H1 (cell line): Measurements from ENCODE around the gene RAP2C. TPM values are rescaled to one million over a fixed set of nuclear protein-coding genes. Genes with fewer than 3 reads are reported as not detected.

Experiments used
- CTCF ChIA-PET: fragments of 300-600 bp; sonication (Branson Sonifier 250); formaldehyde crosslinking; loops from one replicate; lab custom pipeline; 2021; ENCODE audit not compliant: partially characterized antibody; lab: Charles Lee
- POLR2A ChIA-PET: fragments of 300-600 bp; sonication (Branson Sonifier 250); formaldehyde crosslinking; loops from one replicate; lab custom pipeline; 2021; ENCODE audit warnings: inconsistent platforms; ENCODE audit not compliant: partially characterized antibody; lab: Charles Lee
- DNase-seq, 2 experiments: peaks; one replicate each; pipeline versions ENCODE4 v3.0.0 to v3.0.0-alpha.2; 2010 to 2022; ENCODE audit warnings: low spot score in 2 of 2, low read depth in 1 of 2, mixed read lengths in 1 of 2
- FAIRE-seq: peaks from 2 replicates; lab custom pipeline; 2011; peaks lifted over from hg19 to GRCh38; lab: Jason Lieb, UNC
- H2AFZ ChIP-seq: 2 replicates; pipeline ENCODE4 v1.8.1; 2012; ENCODE audit warnings: low read length, inconsistent platforms
- H2AK5ac ChIP-seq: 2 replicates; pipeline ENCODE4 v1.6.1; 2013; ENCODE audit warnings: low read depth, low read length
- H2BK120ac ChIP-seq: replicated peaks from 2 replicates; pipeline ENCODE3; 2013; ENCODE audit warnings: low read depth, low read length, inconsistent platforms
- H2BK12ac ChIP-seq: 2 replicates; pipeline ENCODE4 v1.6.1; 2013; ENCODE audit warnings: low read depth, low read length
- H2BK15ac ChIP-seq: 2 replicates; pipeline ENCODE4 v1.6.1; 2013; ENCODE audit warnings: low read length
- H2BK20ac ChIP-seq: 2 replicates; pipeline ENCODE4 v1.6.1; 2013; ENCODE audit warnings: low read length
- H2BK5ac ChIP-seq: 2 replicates; pipeline ENCODE4 v1.6.1; 2013; ENCODE audit warnings: low read depth, low read length
- H3K14ac ChIP-seq: 2 replicates; pipeline ENCODE4 v1.6.1; 2013; ENCODE audit warnings: inconsistent platforms; ENCODE audit not compliant: insufficient read length
- H3K18ac ChIP-seq: 2 replicates; pipeline ENCODE4 v1.6.1; 2013; ENCODE audit warnings: low read length; ENCODE audit errors: extremely low read depth
- H3K23ac ChIP-seq: 2 replicates; pipeline ENCODE4 v1.6.1; 2013; ENCODE audit warnings: inconsistent platforms; ENCODE audit not compliant: insufficient read length
- H3K23me2 ChIP-seq: 2 replicates; pipeline ENCODE4 v1.6.1; 2013; ENCODE audit warnings: low read depth, low read length
- H3K27ac ChIP-seq: 2 replicates; pipeline ENCODE4 v1.6.1; 2011; ENCODE audit warnings: low read depth, low read length, inconsistent platforms
- H3K27me3 ChIP-seq, 4 experiments: replicated peaks in 1 of 4; 1 replicate in 1 of 4; 2 replicates in 3 of 4; pipeline versions ENCODE4 v1.6.1 to v1.8.1; 2011 to 2013; ENCODE audit warnings: low read length in 3 of 4, mild to moderate bottlenecking in 3 of 4, inconsistent platforms in 2 of 4, mixed read lengths in 2 of 4, moderate library complexity in 1 of 4; ENCODE audit not compliant: control insufficient read depth in 3 of 4, insufficient read depth in 3 of 4; ENCODE audit errors: extremely low read depth in 1 of 4
- H3K36me3 ChIP-seq, 4 experiments: 2 replicates each; pipeline versions ENCODE4 v1.6.1 to v1.8.1; 2011 to 2013; ENCODE audit warnings: mild to moderate bottlenecking in 4 of 4, low read length in 3 of 4, moderate library complexity in 2 of 4, control low read depth in 1 of 4, inconsistent platforms in 1 of 4; ENCODE audit not compliant: insufficient read depth in 4 of 4, control insufficient read depth in 2 of 4
- H3K4ac ChIP-seq: replicated peaks from 2 replicates; pipeline ENCODE3; 2013; ENCODE audit warnings: low read length, low read depth, mixed read lengths, inconsistent platforms; ENCODE audit not compliant: insufficient read length
- H3K4me1 ChIP-seq, 4 experiments: replicated peaks in 1 of 4; 1 replicate in 1 of 4; 2 replicates in 3 of 4; pipeline versions ENCODE4 v1.6.1 to v1.8.1; 2011 to 2013; ENCODE audit warnings: low read length in 3 of 4, inconsistent platforms in 2 of 4, mixed read lengths in 1 of 4; ENCODE audit not compliant: insufficient read depth in 4 of 4, control insufficient read depth in 3 of 4
- H3K4me2 ChIP-seq, 2 experiments: 2 replicates each; pipeline versions ENCODE4 v1.6.1 to v1.8.1; 2011 to 2013; ENCODE audit warnings: low read depth in 2 of 2, low read length in 2 of 2, control low read depth in 1 of 2, inconsistent platforms in 1 of 2, mild to moderate bottlenecking in 1 of 2; ENCODE audit not compliant: insufficient read depth in 1 of 2
- H3K4me3 ChIP-seq, 4 experiments: fragments of 200-600, 300-600 bp in 1 of 4; sonication (generic), shearing (Covaris generic), sonication (Bioruptor Twin) in 1 of 4; 2 replicates each; pipeline versions ENCODE4 v1.5.1 to v1.8.1; 2011 to 2016; ENCODE audit warnings: low read length in 4 of 4, low read depth in 3 of 4, control low read depth in 2 of 4, inconsistent platforms in 2 of 4, mild to moderate bottlenecking in 2 of 4, mixed read lengths in 1 of 4, moderate library complexity in 1 of 4; ENCODE audit not compliant: insufficient read depth in 2 of 4; ENCODE audit errors: extremely low read depth in 1 of 4
- H3K56ac ChIP-seq: replicated peaks from 2 replicates; pipeline ENCODE3; 2013; ENCODE audit warnings: low read depth, mild to moderate bottlenecking, mixed read lengths, low read length, inconsistent platforms; ENCODE audit not compliant: insufficient read length
- H3K79me1 ChIP-seq: 2 replicates; pipeline ENCODE4 v1.6.1; 2013; ENCODE audit warnings: low read depth, low read length, control low read depth
- H3K79me2 ChIP-seq, 2 experiments: 2 replicates each; pipeline versions ENCODE4 v1.6.1 to v1.8.1; 2012 to 2013; ENCODE audit warnings: low read length in 2 of 2, mild to moderate bottlenecking in 2 of 2, inconsistent platforms in 1 of 2; ENCODE audit not compliant: insufficient read depth in 2 of 2, control insufficient read depth in 1 of 2
- H3K9ac ChIP-seq, 4 experiments: replicated peaks in 1 of 4; 1 replicate in 1 of 4; 2 replicates in 3 of 4; pipeline versions ENCODE4 v1.6.1 to v1.8.1; 2011 to 2013; ENCODE audit warnings: low read depth in 3 of 4, low read length in 3 of 4, control low read depth in 2 of 4, mild to moderate bottlenecking in 2 of 4, moderate library complexity in 2 of 4, inconsistent platforms in 1 of 4; ENCODE audit errors: extremely low read depth in 1 of 4
- H3K9me3 ChIP-seq, 2 experiments: 2 replicates each; pipeline versions ENCODE4 v1.6.1 to v1.8.1; 2012 to 2013; ENCODE audit warnings: mild to moderate bottlenecking in 2 of 2, moderate library complexity in 2 of 2, control low read depth in 1 of 2, inconsistent platforms in 1 of 2, low read depth in 1 of 2, low read length in 1 of 2, mixed read lengths in 1 of 2; ENCODE audit not compliant: insufficient read depth in 2 of 2
- H4K20me1 ChIP-seq, 2 experiments: replicated peaks in 1 of 2; 2 replicates each; pipeline versions ENCODE3 to v1.8.1; 2011 to 2013; ENCODE audit warnings: inconsistent platforms in 2 of 2, low read length in 2 of 2, mild to moderate bottlenecking in 1 of 2; ENCODE audit not compliant: insufficient read depth in 2 of 2, control insufficient read depth in 1 of 2
- H4K5ac ChIP-seq: 2 replicates; pipeline ENCODE4 v1.6.1; 2013; ENCODE audit warnings: low read length, low read depth, mixed read lengths, inconsistent platforms; ENCODE audit not compliant: insufficient read length
- H4K8ac ChIP-seq: 2 replicates; pipeline ENCODE4 v1.8.0; 2013; ENCODE audit warnings: mild to moderate bottlenecking, moderate library complexity, low read length, inconsistent platforms; ENCODE audit not compliant: insufficient read depth; ENCODE audit errors: extremely low read depth
- H4K91ac ChIP-seq: replicated peaks from 2 replicates; pipeline ENCODE3; 2013; ENCODE audit warnings: low read length, mixed read lengths, inconsistent platforms; ENCODE audit not compliant: insufficient read length
- CBX8 ChIP-seq: fragments of 300-800, 300-1000 bp; sonication (generic); IDR thresholded peaks from 2 replicates; pipeline ENCODE4 v1.7.1; 2016; ENCODE audit warnings: low read depth, low read length, borderline replicate concordance
- CTBP2 ChIP-seq: IDR thresholded peaks from 2 replicates; pipeline ENCODE4 v1.7.0; 2011; ENCODE audit warnings: borderline replicate concordance, mild to moderate bottlenecking, moderate library complexity, mixed read lengths, low read length; ENCODE audit not compliant: insufficient read depth, insufficient read length
- GABPA ChIP-seq: IDR thresholded peaks from 2 replicates; pipeline ENCODE4 v1.6.1; 2011; ENCODE audit warnings: mild to moderate bottlenecking, low read length, moderate library complexity, borderline replicate concordance; ENCODE audit not compliant: insufficient read depth
- KDM1A ChIP-seq: fragments of 200-600, 300-600 bp; sonication (generic); IDR thresholded peaks from 2 replicates; pipeline ENCODE4 v1.7.1; 2016; ENCODE audit warnings: mild to moderate bottlenecking, low read length, borderline replicate concordance
- NRF1 ChIP-seq: IDR thresholded peaks from 2 replicates; pipeline ENCODE4 v1.6.1; 2011; ENCODE audit warnings: mild to moderate bottlenecking, low read depth, low read length, improper control_type of control experiment
- PHF8 ChIP-seq: fragments of 200-600 bp; sonication (generic); conservative IDR thresholded peaks from 2 replicates; pipeline ENCODE4 v1.7.1; 2012; ENCODE audit warnings: low read depth, mild to moderate bottlenecking, inconsistent platforms, low read length, moderate library complexity
- RNF2 ChIP-seq: fragments of 200-900, 300-1000 bp; sonication (generic); IDR thresholded peaks from 2 replicates; pipeline ENCODE4 v1.7.1; 2016; ENCODE audit warnings: borderline replicate concordance, low read depth, mild to moderate bottlenecking, antibody characterized with exemption, low read length; ENCODE audit not compliant: poor library complexity, severe bottlenecking; ENCODE audit errors: missing control alignments
- SP2 ChIP-seq: IDR thresholded peaks from 2 replicates; pipeline ENCODE4 v1.6.1; 2012; ENCODE audit warnings: mild to moderate bottlenecking, low read length, inconsistent platforms
- SP4 ChIP-seq: IDR thresholded peaks from 2 replicates; pipeline ENCODE4 v1.6.1; 2012; ENCODE audit warnings: low read length, inconsistent platforms
- TAF1 ChIP-seq: IDR thresholded peaks from 2 replicates; pipeline ENCODE4 v1.6.1; 2011; ENCODE audit warnings: mild to moderate bottlenecking, low read depth, low read length
- TCF12 ChIP-seq: IDR thresholded peaks from 2 replicates; pipeline ENCODE4 v1.6.1; 2011; ENCODE audit warnings: low read depth, mild to moderate bottlenecking, low read length
- WGBS, 2 experiments: shearing (Covaris generic) in 1 of 2; methylation state at CpG; one replicate each; pipeline versions ENCODE4 v1.1.6 to v1.1.7; 2013 to 2015; ENCODE audit warnings: low lambda C conversion rate in 2 of 2, mixed read lengths in 2 of 2, inconsistent platforms in 1 of 2, low coverage in 1 of 2, missing lambda C conversion rate in 1 of 2; ENCODE audit not compliant: insufficient replicate concordance in 2 of 2, insufficient coverage in 1 of 2, insufficient read length in 1 of 2; ENCODE audit errors: extremely low coverage in 1 of 2, missing lambda C conversion rate in 1 of 2; 5-methylcytosine and 5-hydroxymethylcytosine counted together
- polyA plus RNA-seq, 7 experiments: library from polyadenylated mRNA; depleted of rRNA in 3 of 7; stranded (reverse) in 5 of 7; unstranded in 2 of 7; fragments of >200 nt in 5 of 7; fragments of 200-250 nt in 2 of 7; gene quantifications; 1 replicate in 5 of 7; 2 replicates in 1 of 7; 4 replicates in 1 of 7; pipeline versions ENCODE4 v1.2.1 to v1.2.3, GENCODE V29; 2011 to 2013; ENCODE audit warnings: missing spikeins in 2 of 7, mixed read lengths in 2 of 7
- total RNA-seq: library from RNA; stranded (reverse); fragmentation: NEBNext Ultra II Directional; extraction: Animal tissue kit (Norgen Biotek cat#: 25700); gene quantifications from 2 replicates; pipeline ENCODE4 v1.2.1, GENCODE V29; 2021

RAP2C gene
- total and polyA plus RNA-seq, 2 of the 8 experiments (the other 6 are each of a cell fraction or from before 2014, with no cell fraction given), result 4.7 to 20.5 TPM

DNA sequence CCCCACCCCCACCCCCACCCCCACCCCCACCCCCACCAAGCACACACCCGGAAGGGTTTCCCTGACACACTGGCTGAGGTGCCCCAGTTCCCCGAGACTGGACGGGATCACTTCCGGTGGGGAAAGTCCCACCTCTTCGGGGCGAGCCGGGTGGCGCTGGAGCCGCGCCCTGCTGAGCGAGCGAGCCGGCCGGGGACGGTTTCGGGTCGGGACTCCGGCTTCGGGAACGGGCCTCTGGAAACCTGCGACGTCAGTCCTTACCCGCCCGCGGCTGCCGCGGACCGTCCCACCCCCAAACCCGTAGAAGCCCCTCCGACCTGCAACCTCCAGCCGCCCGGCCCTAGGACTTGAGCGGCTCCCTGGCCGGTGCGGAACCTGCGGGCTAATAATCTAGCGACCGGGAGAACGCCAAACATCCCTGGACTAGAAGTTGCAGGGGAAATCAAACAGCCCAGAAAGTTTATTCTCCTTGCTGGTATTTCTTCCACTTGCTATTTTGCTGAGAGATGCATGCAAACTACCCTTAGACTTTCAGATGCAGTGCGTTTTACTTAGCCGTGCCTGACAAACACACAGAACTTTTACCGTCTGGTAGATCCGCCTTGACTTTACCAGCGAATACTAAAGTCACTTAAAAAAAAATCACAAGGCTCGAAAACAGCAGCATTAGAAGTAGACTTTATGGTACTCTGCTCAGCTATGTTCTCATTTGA is 991 bp downstream of the RAP2C start:
- peaks cover 2 to 13% (median 2%) of the 10 kb centered on the region in 4 experiments; a peak in 5 of 8 replicates for H3K36me3 ChIP-seq
- no peak overlapping the region for H2BK120ac ChIP-seq
- 5% methylated on average over 15 of the region's 45 CpGs; no CpG with 5 or more reads in 1 of the 2 experiments for WGBS, 2 experiments
- H3K23ac ChIP-seq, result no peak overlapping the region
- H3K56ac ChIP-seq, result no peak overlapping the region
- peaks cover 5% of the 10 kb centered on the region; the same call in 1 of the 2 replicates for H3K23me2 ChIP-seq
- no peak overlapping the region for H2AK5ac ChIP-seq
- CTCF ChIA-PET, result interaction anchor here (2.5 to 3.4 kb wide), 3 partner anchors 122 to 396 kb away, joined by 13 to 17 read pairs (median 14); no protein-coding TSS in a partner anchor
- no peaks in the 10 kb centered on the region for H3K27me3 ChIP-seq
- H3K79me2 ChIP-seq, result peaks cover 0 to 25% of the 10 kb centered on the region in 2 experiments; a peak in 3 of 4 replicates
- H3K9ac ChIP-seq, result peak overlapping the region in 3 of 4 experiments; percentile 60 to 89 (median 74); a peak in 6 of 7 replicates
- no peaks in the 10 kb centered on the region for H3K9me3 ChIP-seq
- no peak overlapping the region for H3K4ac ChIP-seq
- no peak overlapping the region for H4K8ac ChIP-seq
- H3K4me3 ChIP-seq, result peak overlapping the region; percentile 57 to 85 (median 64)
- H3K18ac ChIP-seq, result no peak overlapping the region
- H2BK5ac ChIP-seq, result no peak overlapping the region
- H3K27ac ChIP-seq, result peak overlapping the region; percentile 45; the same call in 1 of the 2 replicates
- H3K4me1 ChIP-seq, result no peaks in the 10 kb centered on the region
- POLR2A ChIA-PET, result interaction anchor here (1.3 kb wide), 1 partner anchor 388 kb away, joined by 3 read pairs; no protein-coding TSS in a partner anchor
- H3K14ac ChIP-seq, result no peak overlapping the region
- no peaks in the 10 kb centered on the region for H4K20me1 ChIP-seq
- H2BK12ac ChIP-seq, result no peak overlapping the region
- peak overlapping the region; percentile 69 to 78 for H3K4me2 ChIP-seq
- no peak overlapping the region for H2BK15ac ChIP-seq
- DNase-seq (peak; percentile 49 to 66), FAIRE-seq (no peak)
- peak overlapping the region; percentile 90; the same call in 1 of the 2 replicates for H2AFZ ChIP-seq
- no peak overlapping the region for H2BK20ac ChIP-seq
- no peaks in the 10 kb centered on the region for H3K79me1 ChIP-seq
- H4K91ac ChIP-seq, result no peak overlapping the region
- no peak overlapping the region for H4K5ac ChIP-seq
- TF ChIP-seq KDM1A, result no peak
- TF ChIP-seq SP4, result no peak
- TF ChIP-seq NRF1, result no peak
- peak; percentile 87; the same call in 1 of the 2 replicates for TF ChIP-seq GABPA
- TF ChIP-seq CTBP2, result no peak
- no peak for TF ChIP-seq CBX8
- TF ChIP-seq PHF8, result no peak
- no peak for TF ChIP-seq SP2
- TF ChIP-seq TAF1, result peak; percentile 45; the same call in 1 of the 2 replicates
- no peak for TF ChIP-seq TCF12
- TF ChIP-seq RNF2, result no peak
